IMR-90 (cell line): ENCODE data around the gene CPSF4L. TPM values are rescaled to one million over a fixed set of nuclear protein-coding genes. Genes with fewer than 3 reads are reported as not detected.
A peak's percentile ranks its signal among the peaks of the same experiment; 100 is the strongest.

Experiments
- ATAC-seq: fragments of 200-7000 bp; cut with Tn5 transposase; 2 replicates; pipeline ENCODE4 v1.9.1; 2020; ENCODE audit warnings: low read depth, mild to moderate bottlenecking, moderate library complexity
- BruUV-seq: library from RNA; stranded (reverse); fragments of 400-500 nt; replicated peaks from 2 replicates; lab custom pipeline; 2021; lab: Mats Ljungman, UMichigan
- CTCF ChIA-PET: fragments of 300-600 bp; formaldehyde crosslinking; extraction: SDS; loops from one replicate; lab custom pipeline; 2021; ENCODE audit warnings: antibody characterized with exemption; lab: Yijun Ruan, JAX
- POLR2A ChIA-PET: fragments of 300-600 bp; sonication (Branson Sonifier 250); formaldehyde crosslinking; loops from one replicate; lab custom pipeline; 2022; ENCODE audit warnings: antibody characterized with exemption; ENCODE audit not compliant: unreplicated experiment; lab: Charles Lee
- DNase-seq: peaks from one replicate; pipeline ENCODE4 v3.0.0; 2013
- H2AFZ ChIP-seq: replicated peaks from 2 replicates; pipeline ENCODE3; 2013; ENCODE audit warnings: low read length, mild to moderate bottlenecking; ENCODE audit not compliant: poor library complexity
- H2AK5ac ChIP-seq: 2 replicates; pipeline ENCODE4 v1.6.1; 2013; ENCODE audit warnings: low read depth, low read length, inconsistent platforms
- H2AK9ac ChIP-seq: replicated peaks from 2 replicates; pipeline ENCODE3; 2013; ENCODE audit warnings: mild to moderate bottlenecking, low read depth, low read length, moderate library complexity; ENCODE audit not compliant: poor library complexity
- H2BK120ac ChIP-seq: 2 replicates; pipeline ENCODE4 v1.6.1; 2013; ENCODE audit warnings: low read depth, low read length, inconsistent platforms
- H2BK15ac ChIP-seq: 3 replicates; pipeline ENCODE4 v1.6.1; 2013; ENCODE audit warnings: low read depth, low read length, inconsistent platforms
- H2BK20ac ChIP-seq: 2 replicates; pipeline ENCODE4 v1.6.1; 2013; ENCODE audit warnings: low read depth, mild to moderate bottlenecking, inconsistent platforms, low read length, moderate library complexity
- H2BK5ac ChIP-seq: 2 replicates; pipeline ENCODE4 v1.6.1; 2013; ENCODE audit warnings: mild to moderate bottlenecking, low read depth, low read length, inconsistent platforms; ENCODE audit not compliant: poor library complexity, severe bottlenecking
- H3K14ac ChIP-seq: replicated peaks from 2 replicates; pipeline ENCODE4 v1.6.1; 2013; ENCODE audit warnings: low read depth, low read length, inconsistent platforms
- H3K18ac ChIP-seq: 2 replicates; pipeline ENCODE4 v1.6.1; 2013; ENCODE audit warnings: low read depth, low read length, control low read depth
- H3K23ac ChIP-seq: 2 replicates; pipeline ENCODE4 v1.6.1; 2013; ENCODE audit warnings: low read depth, low read length, inconsistent platforms
- H3K27ac ChIP-seq: 2 replicates; pipeline ENCODE4 v1.5.1; 2013; ENCODE audit warnings: mild to moderate bottlenecking, control low read depth, low read length; ENCODE audit not compliant: insufficient read depth
- H3K27me3 ChIP-seq: 2 replicates; pipeline ENCODE4 v1.6.1; 2013; ENCODE audit warnings: low read length; ENCODE audit not compliant: control insufficient read depth, insufficient read depth
- H3K36me3 ChIP-seq: 2 replicates; pipeline ENCODE4 v1.6.1; 2013; ENCODE audit warnings: low read length, mixed read lengths; ENCODE audit not compliant: control insufficient read depth, insufficient read depth
- H3K4ac ChIP-seq: 2 replicates; pipeline ENCODE4 v1.6.1; 2013; ENCODE audit warnings: low read depth, low read length, inconsistent platforms
- H3K4me1 ChIP-seq: 2 replicates; pipeline ENCODE4 v1.6.1; 2013; ENCODE audit warnings: low read length, mixed read lengths; ENCODE audit not compliant: control insufficient read depth, insufficient read depth
- H3K4me2 ChIP-seq: 2 replicates; pipeline ENCODE4 v1.6.1; 2013; ENCODE audit warnings: low read depth, mild to moderate bottlenecking, control low read depth, low read length, moderate library complexity
- H3K4me3 ChIP-seq: 2 replicates; pipeline ENCODE4 v1.5.1; 2013; ENCODE audit warnings: low read depth, mild to moderate bottlenecking, control low read depth, low read length, moderate library complexity; ENCODE audit not compliant: insufficient read depth
- H3K56ac ChIP-seq: 2 replicates; pipeline ENCODE4 v1.6.1; 2013; ENCODE audit warnings: low read length, inconsistent platforms; ENCODE audit not compliant: insufficient read depth; ENCODE audit errors: extremely low read depth
- H3K79me1 ChIP-seq, 2 experiments: 2 replicates each; pipeline ENCODE4 v1.6.1; 2013; ENCODE audit warnings: low read length in 2 of 2, inconsistent platforms in 1 of 2, low read depth in 1 of 2
- H3K9ac ChIP-seq: 2 replicates; pipeline ENCODE4 v1.6.1; 2013; ENCODE audit warnings: low read depth, low read length, control low read depth
- H3K9me1 ChIP-seq: 2 replicates; pipeline ENCODE4 v1.6.1; 2013; ENCODE audit warnings: low read length, inconsistent platforms; ENCODE audit not compliant: insufficient read depth
- H3K9me3 ChIP-seq: 2 replicates; pipeline ENCODE4 v1.6.1; 2013; ENCODE audit warnings: low read length; ENCODE audit not compliant: control insufficient read depth, insufficient read depth
- H4K20me1 ChIP-seq: 2 replicates; pipeline ENCODE4 v1.6.1; 2013; ENCODE audit warnings: low read length, inconsistent platforms; ENCODE audit not compliant: insufficient read depth
- H4K5ac ChIP-seq: 2 replicates; pipeline ENCODE4 v1.6.1; 2013; ENCODE audit warnings: mild to moderate bottlenecking, low read depth, low read length, control low read depth
- H4K8ac ChIP-seq, 2 experiments: 2 replicates each; pipeline ENCODE4 v1.6.1; 2013; ENCODE audit warnings: low read depth in 2 of 2, low read length in 2 of 2, control low read depth in 1 of 2, inconsistent platforms in 1 of 2
- H4K91ac ChIP-seq: 2 replicates; pipeline ENCODE4 v1.6.1; 2013; ENCODE audit warnings: low read depth, low read length, inconsistent platforms; ENCODE audit not compliant: insufficient read depth
- ELK1 ChIP-seq: fragments of 150-350 bp; IDR thresholded peaks from 2 replicates; pipeline ENCODE4 v1.6.1; 2016; ENCODE audit warnings: low read depth, mild to moderate bottlenecking, low read length, moderate library complexity, borderline replicate concordance
- FOS ChIP-seq: fragments of 150-350 bp; IDR thresholded peaks from 2 replicates; pipeline ENCODE4 v1.6.1; 2016; ENCODE audit warnings: low read depth, low read length
- MXI1 ChIP-seq: IDR thresholded peaks from 2 replicates; pipeline ENCODE4 v1.6.1; 2012; ENCODE audit warnings: low read depth, mild to moderate bottlenecking, low read length, moderate library complexity, borderline replicate concordance
- POLR2A ChIP-seq: IDR thresholded peaks from 2 replicates; pipeline ENCODE4 v1.6.1; 2012; ENCODE audit warnings: mild to moderate bottlenecking, low read depth, low read length
- RAD21 ChIP-seq: IDR thresholded peaks from 2 replicates; pipeline ENCODE4 v1.6.1; 2012; ENCODE audit warnings: low read length, improper control_type of control experiment
- RFX5 ChIP-seq: IDR thresholded peaks from 2 replicates; pipeline ENCODE4 v1.8.0; 2012; ENCODE audit warnings: low read depth, mild to moderate bottlenecking, low read length, moderate library complexity
- SMC3 ChIP-seq: fragments of 150-350 bp; IDR thresholded peaks from 2 replicates; pipeline ENCODE4 v1.6.1; 2016; ENCODE audit warnings: low read depth, mild to moderate bottlenecking, antibody characterized with exemption, low read length, moderate library complexity
- USF2 ChIP-seq: fragments of 150-350 bp; IDR thresholded peaks from 2 replicates; pipeline ENCODE4 v1.6.1; 2017; ENCODE audit warnings: mild to moderate bottlenecking, antibody characterized with exemption, low read length, low read depth
- WGBS, 2 experiments: methylation state at CpG; one replicate each; pipeline versions ENCODE4 v1.1.5 to v1.1.7; 2013; ENCODE audit warnings: missing lambda C conversion rate in 2 of 2; ENCODE audit not compliant: insufficient read length in 1 of 2; ENCODE audit errors: extremely low coverage in 2 of 2; 5-methylcytosine and 5-hydroxymethylcytosine counted together
- dilution Hi-C: fragments of 300-500 bp; cut with HindIII; formaldehyde crosslinking; loops from one replicate; pipeline ENCODE4 v1.14.3; 2018; ENCODE audit warnings: low sequenced_read_pairs; ENCODE audit not compliant: unreplicated experiment
- in situ Hi-C: fragments of 300-500 bp; cut with MboI; formaldehyde crosslinking; loops from 3 replicates; pipeline ENCODE4 v1.14.3; 2019; ENCODE audit warnings: low sequenced_read_pairs, inconsistent platforms, mixed read lengths
- intact Hi-C: fragments of 100-400 bp; cut with micrococcal nuclease; formaldehyde crosslinking; loops from 2 replicates; pipeline ENCODE4 v1.10.0; 2022
- polyA plus RNA-seq, 3 experiments: library from polyadenylated mRNA; depleted of rRNA; stranded (reverse); fragments of >200 nt; gene quantifications; 2 replicates each; pipeline ENCODE4 v1.2.3, GENCODE V29; 2012; ENCODE audit warnings: low replicate concordance in 1 of 3
- total RNA-seq: library from RNA; depleted of rRNA; stranded (reverse); fragments of >200 nt; gene quantifications from 2 replicates; pipeline ENCODE4 v1.2.3, GENCODE V29; 2012

CPSF4L gene
- total and polyA plus RNA-seq, 2 of the 4 experiments (the other 2 are of a cell fraction), result not detected

GRCh38 chr17:73203135-73203787 lies 58.4 kb downstream of the CPSF4L start:
- dilution Hi-C loops (no loop called here), intact Hi-C loops (no loop called here), in situ Hi-C loops (loop anchor here (25.0 kb wide), 1 partner anchor 816 kb away; no protein-coding TSS in a partner anchor)
- Histone ChIP-seq H3K4me3 (no peak overlapping the region), H4K20me1 (peaks cover 18% of the 10 kb centered on the region), H2BK5ac (no peak overlapping the region), H3K4ac (no peak overlapping the region), H3K14ac (no peak overlapping the region), H2BK15ac (no peak overlapping the region), H3K9me1 (peaks cover 19% of the 10 kb centered on the region), H3K4me2 (no peak overlapping the region), H3K23ac (peak overlapping the region; percentile 1; the same call in 1 of the 2 replicates), H4K8ac (no peak overlapping the region), H2BK20ac (no peak overlapping the region), H3K4me1 (peaks cover 5% of the 10 kb centered on the region), H3K56ac (no peak overlapping the region), H3K36me3 (peaks cover 84% of the 10 kb centered on the region), H2BK120ac (no peak overlapping the region), H3K27me3 (no peaks in the 10 kb centered on the region), H3K9me3 (no peaks in the 10 kb centered on the region), H4K91ac (no peak overlapping the region), H4K5ac (no peak overlapping the region), H3K9ac (no peak overlapping the region), H3K27ac (no peak overlapping the region; the same call in 1 of the 2 replicates), H2AK9ac (no peak overlapping the region), H3K18ac (no peak overlapping the region), H3K79me1 (peaks cover 59 to 69% of the 10 kb centered on the region in 2 experiments), H2AFZ (no peak overlapping the region), H2AK5ac (no peak overlapping the region)
- ATAC-seq (no peak; the same call in 1 of the 2 replicates), DNase-seq (no peak)
- POLR2A ChIA-PET, result no interaction called here
- TF ChIP-seq POLR2A (no peak), SMC3 (no peak), MXI1 (no peak), RFX5 (no peak), FOS (no peak), ELK1 (no peak), USF2 (no peak), RAD21 (no peak)
- BruUV-seq, result no TSS peak
- CTCF ChIA-PET, result no interaction called here
- WGBS, 2 experiments, result 61% methylated on average over 4 of the region's 8 CpGs; no CpG with 5 or more reads in 1 of the 2 experiments
